MM.1S (cell line): ENCODE results near the gene EPB41L4B.

Experiments
- DNase-seq: peaks from one replicate; pipeline ENCODE4 v3.0.0-alpha.2; 2015
- H2AFZ ChIP-seq: fragments of 300-600 bp; sonication (generic); 2 replicates; pipeline ENCODE4 v1.6.0; 2016; ENCODE audit warnings: antibody characterized with exemption, low read length
- H3F3A ChIP-seq: fragments of 300-600 bp; sonication (generic); 2 replicates; pipeline ENCODE4 v1.6.1; 2016; ENCODE audit warnings: mild to moderate bottlenecking, antibody characterized with exemption, low read length, moderate library complexity, mixed read lengths; ENCODE audit not compliant: insufficient read depth
- H3K27ac ChIP-seq: fragments of 300-600 bp; sonication (generic); 2 replicates; pipeline ENCODE4 v1.5.1; 2016; ENCODE audit warnings: mild to moderate bottlenecking, low read length
- H3K27me3 ChIP-seq: fragments of 300-600 bp; sonication (generic); replicated peaks from 2 replicates; pipeline ENCODE4 v1.6.0; 2016; ENCODE audit warnings: low read length; ENCODE audit not compliant: insufficient read depth
- H3K36me3 ChIP-seq: fragments of 300-600 bp; sonication (generic); replicated peaks from 2 replicates; pipeline ENCODE4 v1.6.1; 2016; ENCODE audit warnings: mild to moderate bottlenecking, low read length, mixed read lengths; ENCODE audit not compliant: insufficient read depth
- H3K4me1 ChIP-seq: fragments of 300-600 bp; sonication (generic); 2 replicates; pipeline ENCODE4 v1.6.1; 2016; ENCODE audit warnings: low read length, mixed read lengths
- H3K4me2 ChIP-seq: fragments of 300-600 bp; sonication (generic); 2 replicates; pipeline ENCODE4 v1.6.0; 2016; ENCODE audit warnings: low read depth, low read length
- H3K4me3 ChIP-seq: fragments of 300-600 bp; sonication (generic); 2 replicates; pipeline ENCODE4 v1.5.1; 2016; ENCODE audit warnings: low read length, mixed read lengths
- H3K79me2 ChIP-seq: fragments of 300-600 bp; sonication (generic); 2 replicates; pipeline ENCODE4 v1.6.1; 2016; ENCODE audit warnings: mixed run types, low read length, mixed read lengths
- H3K9ac ChIP-seq: fragments of 300-600 bp; sonication (generic); 2 replicates; pipeline ENCODE4 v1.6.1; 2016; ENCODE audit warnings: low read length, mixed read lengths
- H3K9me2 ChIP-seq: fragments of 300-600 bp; sonication (generic); replicated peaks from 2 replicates; pipeline ENCODE4 v1.6.1; 2016; ENCODE audit warnings: mild to moderate bottlenecking, low read length, mixed read lengths; ENCODE audit not compliant: insufficient read depth
- H3K9me3 ChIP-seq: fragments of 300-600 bp; sonication (generic); replicated peaks from 2 replicates; pipeline ENCODE4 v1.6.1; 2016; ENCODE audit warnings: mild to moderate bottlenecking, low read length, mixed read lengths; ENCODE audit not compliant: insufficient read depth
- H4K20me1 ChIP-seq: fragments of 300-600 bp; sonication (generic); 2 replicates; pipeline ENCODE4 v1.6.1; 2016; ENCODE audit warnings: mild to moderate bottlenecking, low read length, moderate library complexity, mixed read lengths; ENCODE audit not compliant: insufficient read depth
- EZH2 ChIP-seq: fragments of 300-600 bp; sonication (generic); optimal IDR thresholded peaks from 2 replicates; pipeline ENCODE3; 2017; ENCODE audit warnings: low read depth, mild to moderate bottlenecking, antibody characterized with exemption, low read length, mixed read lengths
- EZH2phosphoT487 ChIP-seq: fragments of 300-600 bp; sonication (generic); IDR thresholded peaks from 2 replicates; pipeline ENCODE4 v1.6.1; 2018; ENCODE audit warnings: antibody characterized with exemption, low read length
- TF ChIP-seq, protein P1 (sequence below): fragments of 300-600 bp; sonication (generic); IDR thresholded peaks from 2 replicates; pipeline ENCODE4 v1.5.1; 2016; ENCODE audit warnings: antibody characterized with exemption, low read length, mixed read lengths

Gene EPB41L4B

DNA sequence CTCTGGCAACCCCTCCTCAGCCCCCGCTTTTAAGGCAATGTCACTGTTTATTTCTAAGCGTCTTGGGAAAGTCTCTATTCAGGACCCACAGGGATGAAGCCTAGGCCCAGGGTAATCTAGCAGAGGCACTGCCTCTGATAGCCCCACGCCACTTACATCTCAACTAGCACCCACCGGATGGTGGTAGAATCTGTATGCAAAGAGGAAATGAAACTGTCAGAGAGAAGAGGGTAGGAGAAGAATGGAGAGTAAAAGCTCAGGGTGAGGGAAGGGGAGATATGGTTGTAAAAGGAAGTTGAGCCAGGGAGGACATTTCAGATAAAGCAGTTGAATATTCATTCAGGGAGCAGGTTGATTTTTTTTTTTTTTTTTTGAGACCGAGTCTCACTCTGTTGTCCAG lies 156.8 kb downstream of the EPB41L4B start:
- Histone ChIP-seq H3K9me3 (no peaks in the 10 kb centered on the region), H3K27me3 (no peaks in the 10 kb centered on the region), H3K79me2 (no peaks in the 10 kb centered on the region), H3F3A (no peaks in the 10 kb centered on the region), H3K27ac (no peak overlapping the region), H3K4me3 (no peak overlapping the region), H3K36me3 (no peaks in the 10 kb centered on the region), H3K4me2 (no peak overlapping the region), H3K4me1 (no peaks in the 10 kb centered on the region), H3K9me2 (no peaks in the 10 kb centered on the region), H4K20me1 (no peaks in the 10 kb centered on the region), H2AFZ (no peak overlapping the region), H3K9ac (no peak overlapping the region)
- TF ChIP-seq EZH2 = no peak
- TF ChIP-seq, protein P1, sequence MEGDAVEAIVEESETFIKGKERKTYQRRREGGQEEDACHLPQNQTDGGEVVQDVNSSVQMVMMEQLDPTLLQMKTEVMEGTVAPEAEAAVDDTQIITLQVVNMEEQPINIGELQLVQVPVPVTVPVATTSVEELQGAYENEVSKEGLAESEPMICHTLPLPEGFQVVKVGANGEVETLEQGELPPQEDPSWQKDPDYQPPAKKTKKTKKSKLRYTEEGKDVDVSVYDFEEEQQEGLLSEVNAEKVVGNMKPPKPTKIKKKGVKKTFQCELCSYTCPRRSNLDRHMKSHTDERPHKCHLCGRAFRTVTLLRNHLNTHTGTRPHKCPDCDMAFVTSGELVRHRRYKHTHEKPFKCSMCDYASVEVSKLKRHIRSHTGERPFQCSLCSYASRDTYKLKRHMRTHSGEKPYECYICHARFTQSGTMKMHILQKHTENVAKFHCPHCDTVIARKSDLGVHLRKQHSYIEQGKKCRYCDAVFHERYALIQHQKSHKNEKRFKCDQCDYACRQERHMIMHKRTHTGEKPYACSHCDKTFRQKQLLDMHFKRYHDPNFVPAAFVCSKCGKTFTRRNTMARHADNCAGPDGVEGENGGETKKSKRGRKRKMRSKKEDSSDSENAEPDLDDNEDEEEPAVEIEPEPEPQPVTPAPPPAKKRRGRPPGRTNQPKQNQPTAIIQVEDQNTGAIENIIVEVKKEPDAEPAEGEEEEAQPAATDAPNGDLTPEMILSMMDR = no peak
- TF ChIP-seq EZH2phosphoT487 = no peak
- DNase-seq = no peak

DNA sequence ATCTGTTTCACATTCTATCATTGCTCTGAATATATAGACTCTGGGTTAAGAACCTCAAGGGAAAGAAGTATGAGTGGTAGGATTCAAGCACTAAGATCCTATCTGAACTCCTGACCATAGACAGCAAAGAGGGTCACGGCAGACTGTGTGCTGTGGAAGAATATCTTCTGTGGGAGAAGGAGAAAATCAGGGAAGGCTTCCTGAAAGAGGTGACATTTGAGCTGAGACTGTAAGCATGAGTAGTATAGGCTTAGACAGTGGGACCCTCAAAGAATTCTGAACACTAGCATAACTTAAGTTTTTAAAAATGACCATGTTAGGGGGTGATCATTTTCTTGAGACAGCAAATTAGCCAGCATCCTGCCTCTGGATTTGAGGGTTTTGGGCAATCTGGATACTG lies 157.7 kb downstream of the EPB41L4B start:
- no peaks in the 10 kb centered on the region for H4K20me1 ChIP-seq
- no peak overlapping the region for H3K9ac ChIP-seq

DNA sequence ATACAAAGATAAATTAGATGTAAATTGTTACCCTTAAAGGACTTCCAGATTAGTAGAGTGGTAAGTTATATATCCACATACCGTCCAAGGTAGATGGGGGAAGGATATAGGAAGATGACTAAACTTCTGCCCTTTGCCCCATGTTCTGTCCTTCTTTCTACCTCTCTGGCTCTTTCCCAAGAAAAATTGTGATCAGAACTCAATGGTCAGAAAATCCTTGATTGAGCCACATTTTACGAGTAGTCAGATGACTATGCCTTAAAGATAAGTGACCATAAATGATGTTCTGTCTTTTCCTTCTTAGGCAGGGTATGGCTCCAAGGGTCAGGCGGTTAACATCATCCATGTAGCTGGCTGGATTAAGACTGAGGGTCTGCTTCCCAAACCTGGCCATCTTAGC lies 158.2 kb downstream of the EPB41L4B start:
- no peaks in the 10 kb centered on the region for H3K36me3 ChIP-seq
- DNase-seq = no peak
- H2AFZ ChIP-seq = no peak overlapping the region
- no peak overlapping the region for H3K4me2 ChIP-seq
- no peak overlapping the region for H3K27ac ChIP-seq
- H3K9ac ChIP-seq = no peak overlapping the region
- H3K9me3 ChIP-seq = no peaks in the 10 kb centered on the region
- no peaks in the 10 kb centered on the region for H3K4me1 ChIP-seq
- no peak overlapping the region for H3K4me3 ChIP-seq
- no peaks in the 10 kb centered on the region for H3F3A ChIP-seq
- H3K9me2 ChIP-seq = no peaks in the 10 kb centered on the region
- H3K79me2 ChIP-seq = no peaks in the 10 kb centered on the region
- no peak for TF ChIP-seq EZH2phosphoT487
- no peak for TF ChIP-seq EZH2
- TF ChIP-seq, protein P1 = no peak
- no peaks in the 10 kb centered on the region for H4K20me1 ChIP-seq
- H3K27me3 ChIP-seq = no peaks in the 10 kb centered on the region

More for the DNA sequence above, 157.7 kb downstream of the EPB41L4B start:
- Histone ChIP-seq H3K9me3 (no peaks in the 10 kb centered on the region), H3K27ac (no peak overlapping the region), H3K27me3 (no peaks in the 10 kb centered on the region), H2AFZ (no peak overlapping the region), H3K79me2 (no peaks in the 10 kb centered on the region), H3K36me3 (no peaks in the 10 kb centered on the region), H3K4me3 (no peak overlapping the region), H3F3A (no peaks in the 10 kb centered on the region), H3K4me2 (no peak overlapping the region), H3K4me1 (no peaks in the 10 kb centered on the region), H3K9me2 (no peaks in the 10 kb centered on the region)
- TF ChIP-seq EZH2phosphoT487 (no peak), EZH2 (no peak)
- TF ChIP-seq, protein P1 = no peak
- no peak for DNase-seq
